Measurements from ENCODE around the gene LMBRD1.

DNA sequence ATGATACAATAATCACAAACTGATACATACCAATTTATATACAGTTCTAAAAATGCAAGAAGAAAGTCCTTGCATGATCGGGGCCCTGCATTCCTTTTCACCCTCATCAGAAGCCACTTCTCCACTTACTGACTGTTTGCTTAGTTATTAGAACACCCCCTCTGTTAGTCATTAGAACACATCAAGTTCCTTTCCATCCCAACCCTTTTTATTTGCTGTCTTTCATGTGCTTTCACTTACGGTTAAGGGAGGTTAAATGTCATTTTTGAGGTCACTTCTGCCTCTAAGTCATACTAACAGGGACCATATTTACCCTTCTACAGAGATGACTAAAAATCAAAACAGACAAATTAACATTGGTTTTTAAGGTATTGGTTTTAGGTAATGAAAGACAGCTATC, 149.1 kb downstream of the LMBRD1 start:
- TF ChIP-seq, protein P1, sequence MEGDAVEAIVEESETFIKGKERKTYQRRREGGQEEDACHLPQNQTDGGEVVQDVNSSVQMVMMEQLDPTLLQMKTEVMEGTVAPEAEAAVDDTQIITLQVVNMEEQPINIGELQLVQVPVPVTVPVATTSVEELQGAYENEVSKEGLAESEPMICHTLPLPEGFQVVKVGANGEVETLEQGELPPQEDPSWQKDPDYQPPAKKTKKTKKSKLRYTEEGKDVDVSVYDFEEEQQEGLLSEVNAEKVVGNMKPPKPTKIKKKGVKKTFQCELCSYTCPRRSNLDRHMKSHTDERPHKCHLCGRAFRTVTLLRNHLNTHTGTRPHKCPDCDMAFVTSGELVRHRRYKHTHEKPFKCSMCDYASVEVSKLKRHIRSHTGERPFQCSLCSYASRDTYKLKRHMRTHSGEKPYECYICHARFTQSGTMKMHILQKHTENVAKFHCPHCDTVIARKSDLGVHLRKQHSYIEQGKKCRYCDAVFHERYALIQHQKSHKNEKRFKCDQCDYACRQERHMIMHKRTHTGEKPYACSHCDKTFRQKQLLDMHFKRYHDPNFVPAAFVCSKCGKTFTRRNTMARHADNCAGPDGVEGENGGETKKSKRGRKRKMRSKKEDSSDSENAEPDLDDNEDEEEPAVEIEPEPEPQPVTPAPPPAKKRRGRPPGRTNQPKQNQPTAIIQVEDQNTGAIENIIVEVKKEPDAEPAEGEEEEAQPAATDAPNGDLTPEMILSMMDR (IDR thresholded peaks at IDR 0.05), result no peak
- no peak for TF ChIP-seq POLR2A (IDR thresholded peaks at IDR 0.05)

Measured in transverse colon (tissue), 3 donors.